Measurements from ENCODE around the gene NPBWR2. TPM values are rescaled to one million over a fixed set of nuclear protein-coding genes. Genes with fewer than 3 reads are reported as not detected.

NPBWR2 gene
- polyA plus RNA-seq, 1 donor from 2014 or later, result not detected

- Histone ChIP-seq H3K36me3 (ENCODE audit: insufficient read depth, low read length) (no peaks in the 10 kb centered on the region), H3K9me3 (ENCODE audit: low read length) (no peaks in the 10 kb centered on the region), H3K9me2 (ENCODE audit: insufficient read depth, low read length) (no peaks in the 10 kb centered on the region), H3F3A (ENCODE audit: insufficient read depth, low read length, poor library complexity, severe bottlenecking) (no peaks in the 10 kb centered on the region), H3K27ac (ENCODE audit: low read length) (no peak overlapping the region), H2AFZ (ENCODE audit: low read depth, low read length) (no peak overlapping the region), H3K79me2 (replicated peaks; ENCODE audit: insufficient read depth, low read length) (no peaks in the 10 kb centered on the region), H3K27me3 (ENCODE audit: insufficient read depth, low read depth, low read length) (peaks cover 8% of the 10 kb centered on the region), H3K4me2 (ENCODE audit: low read length) (no peak overlapping the region), H4K20me1 (ENCODE audit: insufficient read depth) (no peaks in the 10 kb centered on the region), H3K9ac (ENCODE audit: low read length) (no peak overlapping the region), H3K4me3 (ENCODE audit: low read length) (no peak overlapping the region)
- TF ChIP-seq REST (IDR thresholded peaks at IDR 0.05; ENCODE audit: borderline replicate concordance) (no peak), SMC3 (conservative IDR thresholded peaks at IDR 0.05; ENCODE audit: poor library complexity) (no peak), POLR2AphosphoS5 (IDR thresholded peaks at IDR 0.05) (no peak), MXI1 (conservative IDR thresholded peaks at IDR 0.05; ENCODE audit: poor library complexity, severe bottlenecking) (no peak), RAD21 (conservative IDR thresholded peaks at IDR 0.05) (no peak), EP300 (conservative IDR thresholded peaks at IDR 0.05; ENCODE audit: poor library complexity, severe bottlenecking) (no peak), EZH2 (IDR thresholded peaks at IDR 0.05; ENCODE audit: borderline replicate concordance, insufficient read depth, low read length, poor library complexity, severe bottlenecking) (no peak), TAF1 (IDR thresholded peaks at IDR 0.05; ENCODE audit: low read depth) (no peak)
These were observed 29.4 kb downstream of the NPBWR2 start for GRCh38 chr20:64077876-64078551.

- Histone ChIP-seq H3K79me2 (replicated peaks; ENCODE audit: insufficient read depth, low read length) (no peaks in the 10 kb centered on the region), H3K9ac (ENCODE audit: low read length) (no peak overlapping the region), H3F3A (ENCODE audit: insufficient read depth, low read length, poor library complexity, severe bottlenecking) (no peaks in the 10 kb centered on the region), H3K9me3 (ENCODE audit: low read length) (no peaks in the 10 kb centered on the region), H3K27me3 (ENCODE audit: insufficient read depth, low read depth, low read length) (peaks cover 5% of the 10 kb centered on the region), H3K36me3 (ENCODE audit: insufficient read depth, low read length) (no peaks in the 10 kb centered on the region), H3K4me3 (ENCODE audit: low read length) (no peak overlapping the region), H4K20me1 (ENCODE audit: insufficient read depth) (no peaks in the 10 kb centered on the region), H3K4me2 (ENCODE audit: low read length) (no peak overlapping the region), H3K27ac (ENCODE audit: low read length) (no peak overlapping the region), H3K9me2 (ENCODE audit: insufficient read depth, low read length) (no peaks in the 10 kb centered on the region), H2AFZ (ENCODE audit: low read depth, low read length) (no peak overlapping the region)
- TF ChIP-seq REST (IDR thresholded peaks at IDR 0.05; ENCODE audit: borderline replicate concordance) (no peak), TAF1 (IDR thresholded peaks at IDR 0.05; ENCODE audit: low read depth) (no peak), EP300 (conservative IDR thresholded peaks at IDR 0.05; ENCODE audit: poor library complexity, severe bottlenecking) (no peak), RAD21 (conservative IDR thresholded peaks at IDR 0.05) (no peak), MXI1 (conservative IDR thresholded peaks at IDR 0.05; ENCODE audit: poor library complexity, severe bottlenecking) (no peak), SMC3 (conservative IDR thresholded peaks at IDR 0.05; ENCODE audit: poor library complexity) (no peak), POLR2AphosphoS5 (IDR thresholded peaks at IDR 0.05) (no peak)
These were observed 29.9 kb downstream of the NPBWR2 start for GRCh38 chr20:64077541-64077875.

Data from neural cell (in vitro differentiated cells).